Activated T-cell treated with anti-CD3 and anti-CD28 coated beads, Interleukin-2, amount 50 U/mL, for 72 hours (primary cell): Measurements from ENCODE around the gene WT1. TPM values are rescaled to one million over a fixed set of nuclear protein-coding genes. Genes with fewer than 3 reads are reported as not detected.
"Not testable (repeated sequence)": the region's sequence is repeated elsewhere in the genome, so short reads cannot be mapped to it uniquely, and the experiment has no call there.

Source experiments
- ATAC-seq, 2 donors: fragments of 150-1000 bp; cut with Tn5 transposase; replicated peaks in 1 of 2; 2 replicates each; pipeline ENCODE4 v1.10.0; 2021; ENCODE audit warnings: moderate library complexity in 2 of 2, mild to moderate bottlenecking in 1 of 2
- DNase-seq, 2 donors: peaks; one replicate each; pipeline ENCODE4 v3.0.0; 2021 to 2022; ENCODE audit warnings: mixed read lengths in 1 of 2
- H3K27ac Mint-ChIP-seq: one replicate; pipeline ENCODE4 v1.8.0; 2022; ENCODE audit warnings: mild to moderate bottlenecking, moderate library complexity, mixed read lengths
- H3K27me3 Mint-ChIP-seq: one replicate; pipeline ENCODE4 v1.8.0; 2022; ENCODE audit warnings: low read depth, mixed read lengths
- H3K36me3 Mint-ChIP-seq, 2 donors: one replicate each; pipeline ENCODE4 v1.8.0; 2022; ENCODE audit warnings: mixed read lengths in 2 of 2, mild to moderate bottlenecking in 1 of 2; ENCODE audit not compliant: insufficient read depth in 2 of 2
- H3K4me1 Mint-ChIP-seq: one replicate; pipeline ENCODE4 v1.8.0; 2022; ENCODE audit warnings: low read depth, mixed read lengths
- H3K4me3 Mint-ChIP-seq, 2 donors: one replicate each; pipeline ENCODE4 v1.8.0; 2022; ENCODE audit warnings: mild to moderate bottlenecking in 2 of 2, mixed read lengths in 2 of 2, moderate library complexity in 2 of 2
- H3K9me3 Mint-ChIP-seq, 2 donors: one replicate each; pipeline ENCODE4 v1.8.0; 2022; ENCODE audit warnings: mixed read lengths in 2 of 2
- total RNA-seq, 2 donors: library from RNA; stranded (reverse); gene quantifications; one replicate each; pipeline ENCODE4 v1.2.3, GENCODE V29; 2022

Gene WT1
- not detected for total RNA-seq

DNA sequence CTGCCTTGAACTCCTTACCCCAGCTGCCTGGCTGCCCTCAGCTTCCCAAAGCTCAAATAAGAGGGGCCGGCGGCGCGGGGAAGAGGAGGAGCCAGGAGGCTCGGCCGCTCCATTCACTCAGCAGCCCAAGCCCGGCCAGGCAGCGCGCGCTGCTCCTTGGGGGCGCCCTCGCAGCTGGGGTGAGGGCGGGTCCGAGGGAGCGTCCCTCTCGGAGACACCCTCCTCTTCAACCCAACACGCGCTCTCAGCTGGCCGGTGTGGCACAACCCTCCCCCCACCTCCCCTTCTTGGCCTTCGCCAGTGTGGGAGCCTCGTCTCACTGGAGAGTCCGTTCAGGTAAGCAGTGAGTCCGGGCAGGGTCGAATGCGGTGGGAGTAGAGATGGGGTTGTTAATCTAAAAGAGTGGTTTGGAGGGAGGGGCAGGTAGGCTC lies at the start of gene WT1:
Gene WT1 (minus strand): TSS at position 29 of the 431 bp plus-strand sequence.
- H3K9me3 Mint-ChIP-seq, result no peaks in the 10 kb centered on the region
- ATAC-seq (peak; percentile 18 to 31), DNase-seq (peak in 1 of 2 donors; percentile 6)
- peaks cover 47% of the 10 kb centered on the region for H3K4me1 Mint-ChIP-seq
- peaks cover 89% of the 10 kb centered on the region for H3K27me3 Mint-ChIP-seq
- H3K36me3 Mint-ChIP-seq, result no peaks in the 10 kb centered on the region
- H3K4me3 Mint-ChIP-seq, result peak within 1 kb of the TSS; percentile 77 to 83
- H3K27ac Mint-ChIP-seq, result no peak within 1 kb of the TSS

DNA sequence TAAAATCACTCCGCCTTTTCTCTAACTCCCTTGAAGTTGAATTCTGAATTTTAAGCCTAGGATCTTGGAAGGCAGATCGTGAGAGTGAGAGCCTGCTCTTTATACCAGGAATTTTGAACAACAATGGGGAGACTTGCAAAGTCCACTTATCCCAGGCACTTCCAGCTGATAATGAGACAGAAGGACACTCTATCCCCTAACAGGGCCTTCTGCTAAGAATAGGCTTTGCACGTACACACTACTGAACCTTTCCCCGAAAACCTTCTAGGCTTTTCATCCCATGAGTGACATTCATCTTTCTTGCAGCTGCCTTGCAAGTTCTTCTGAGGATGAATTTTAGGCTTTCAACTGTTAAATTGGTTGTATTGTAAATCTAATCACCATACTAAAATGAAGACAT lies 44.0 kb upstream of the WT1 start:
- no peak for ATAC-seq

DNA sequence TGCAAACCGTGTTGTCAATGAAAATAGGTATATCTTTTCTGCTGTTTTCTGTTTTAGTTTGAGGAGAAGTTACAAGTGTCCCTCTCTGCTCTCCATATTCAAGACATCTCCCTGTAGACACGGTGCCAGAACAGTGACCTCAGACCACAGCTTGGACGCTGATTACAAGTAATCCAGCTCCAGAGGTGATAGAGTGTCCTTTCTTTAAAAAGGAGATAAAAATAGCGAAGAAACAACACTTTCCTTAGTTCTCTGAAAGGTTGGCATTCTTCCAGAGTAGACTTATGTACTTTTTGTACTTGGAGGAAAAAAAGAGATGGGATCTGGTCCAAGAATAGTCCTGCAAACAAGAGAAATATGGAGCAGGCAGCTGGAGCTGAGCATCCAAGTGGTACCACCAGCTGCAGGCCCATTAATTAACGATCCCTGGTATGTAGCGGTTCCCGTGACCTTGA lies 43.0 kb upstream of the WT1 start:
- Mint-ChIP-seq H3K27me3 (no peaks in the 10 kb centered on the region), H3K27ac (no peak overlapping the region), H3K4me1 (no peaks in the 10 kb centered on the region), H3K36me3 (no peaks in the 10 kb centered on the region), H3K9me3 (no peaks in the 10 kb centered on the region), H3K4me3 (no peak overlapping the region)
- DNase-seq (no peak), ATAC-seq (no peak)

More for the DNA sequence above, 44.0 kb upstream of the WT1 start:
- no peaks in the 10 kb centered on the region for H3K9me3 Mint-ChIP-seq
- no peaks in the 10 kb centered on the region for H3K36me3 Mint-ChIP-seq
- no peak for DNase-seq
- H3K4me1 Mint-ChIP-seq, result no peaks in the 10 kb centered on the region
- H3K27ac Mint-ChIP-seq, result no peak overlapping the region
- no peak overlapping the region for H3K4me3 Mint-ChIP-seq
- H3K27me3 Mint-ChIP-seq, result no peaks in the 10 kb centered on the region

DNA sequence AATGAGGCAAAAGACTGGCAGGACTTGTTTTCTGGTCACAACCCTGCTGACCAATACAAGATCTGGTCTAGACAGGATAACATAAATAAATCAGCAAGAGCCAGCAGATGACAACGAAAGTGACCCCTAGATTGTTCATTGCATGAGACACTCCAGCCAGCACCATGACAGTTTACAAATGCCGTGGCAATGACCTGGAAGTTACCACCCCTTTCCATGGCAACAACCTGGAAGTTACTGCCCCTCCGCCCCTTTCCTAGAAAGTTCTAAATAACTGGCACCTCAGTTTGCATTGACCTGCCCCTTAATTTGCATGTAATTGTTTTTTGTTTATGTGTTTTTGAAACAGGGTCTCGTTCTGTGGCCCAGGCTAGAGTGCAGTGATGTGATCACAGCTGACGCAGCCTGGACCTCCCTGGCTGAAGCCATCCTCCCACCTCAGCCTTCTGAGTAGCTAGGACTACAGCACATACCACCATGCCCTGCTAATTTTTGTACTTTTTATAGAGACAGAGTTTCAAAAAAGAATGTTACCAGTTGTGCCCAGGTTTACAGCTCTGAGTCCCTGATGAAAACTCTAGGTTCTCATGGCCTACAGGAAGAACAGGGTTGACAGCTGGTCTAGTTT lies 38.1 kb upstream of the WT1 start:
- no peaks in the 10 kb centered on the region for H3K36me3 Mint-ChIP-seq
- no peak overlapping the region for H3K27ac Mint-ChIP-seq
- ATAC-seq (no peak), DNase-seq (no peak)
- H3K4me1 Mint-ChIP-seq, result no peaks in the 10 kb centered on the region
- no peaks in the 10 kb centered on the region for H3K9me3 Mint-ChIP-seq
- H3K4me3 Mint-ChIP-seq, result no peak overlapping the region
- H3K27me3 Mint-ChIP-seq, result no peaks in the 10 kb centered on the region

DNA sequence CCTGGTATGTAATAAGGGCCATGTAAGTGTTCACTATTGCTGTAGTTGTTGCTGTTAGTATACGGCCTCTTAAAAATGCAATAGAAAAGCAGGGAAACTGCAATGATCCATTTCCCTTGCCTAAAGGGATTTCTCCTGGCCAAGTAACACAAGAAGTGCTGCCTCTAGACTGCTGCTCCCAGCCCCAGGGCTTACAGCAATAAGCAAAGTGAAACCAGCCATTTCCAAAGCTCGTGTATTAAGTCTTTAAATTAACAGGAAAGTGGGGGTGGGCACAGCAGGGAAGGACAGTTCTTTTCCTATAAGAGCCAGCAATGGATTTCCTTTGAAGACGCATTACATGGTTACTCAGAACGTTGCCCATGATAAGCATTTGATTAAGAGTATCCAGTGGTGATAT lies 36.9 kb upstream of the WT1 start:
- Mint-ChIP-seq H3K27ac (no peak overlapping the region), H3K9me3 (no peaks in the 10 kb centered on the region), H3K4me3 (no peak overlapping the region), H3K36me3 (no peaks in the 10 kb centered on the region), H3K27me3 (no peaks in the 10 kb centered on the region), H3K4me1 (no peaks in the 10 kb centered on the region)
- DNase-seq (no peak), ATAC-seq (no peak)

DNA sequence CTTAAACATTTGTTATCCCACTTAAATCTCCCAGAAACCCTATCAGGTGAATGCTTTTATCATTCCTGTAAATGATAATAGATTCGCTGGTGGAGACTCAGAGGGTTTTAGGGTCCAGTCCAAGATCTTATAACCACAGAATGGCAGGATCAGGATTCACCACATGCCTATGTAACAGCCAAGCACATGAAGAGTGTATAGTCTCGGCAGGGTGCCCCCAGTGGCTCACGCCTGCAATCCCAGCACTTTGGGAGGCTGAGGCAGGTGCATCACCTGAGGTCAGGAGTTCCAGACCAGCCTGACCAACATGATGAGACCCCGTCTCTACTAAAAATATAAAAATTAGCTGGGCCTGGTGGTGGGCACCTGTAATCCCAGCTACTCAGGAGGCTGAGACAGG lies 36.2 kb upstream of the WT1 start:
- not testable (repeated sequence) for H3K27me3 Mint-ChIP-seq, H3K9me3 Mint-ChIP-seq, H3K4me1 Mint-ChIP-seq, DNase-seq, H3K36me3 Mint-ChIP-seq, ATAC-seq, H3K27ac Mint-ChIP-seq, H3K4me3 Mint-ChIP-seq

DNA sequence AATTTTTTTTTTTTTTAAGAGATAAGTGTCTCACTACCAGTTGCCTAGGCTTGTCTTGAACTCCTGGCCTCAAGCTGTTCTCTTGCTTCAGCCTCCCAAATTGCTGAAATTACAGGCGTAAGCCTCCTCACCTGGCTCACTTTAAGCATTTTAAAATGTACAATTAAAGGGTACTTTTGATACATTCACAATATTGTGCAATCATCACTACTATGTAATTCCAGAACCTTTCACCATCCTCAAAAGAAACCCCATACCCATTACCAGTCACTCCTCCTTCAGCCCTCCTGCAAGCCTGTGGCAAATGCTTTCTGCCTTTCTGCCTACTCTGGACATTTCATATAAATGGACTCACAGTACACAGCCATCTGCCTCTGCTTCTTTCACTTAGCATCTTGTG lies 34.5 kb upstream of the WT1 start:
- H3K36me3 Mint-ChIP-seq, result no peaks in the 10 kb centered on the region
- no peak overlapping the region for H3K27ac Mint-ChIP-seq
- DNase-seq, result no peak
- H3K4me3 Mint-ChIP-seq, result no peak overlapping the region
- no peaks in the 10 kb centered on the region for H3K9me3 Mint-ChIP-seq
- H3K27me3 Mint-ChIP-seq, result no peaks in the 10 kb centered on the region
- no peak for ATAC-seq
- no peaks in the 10 kb centered on the region for H3K4me1 Mint-ChIP-seq

DNA sequence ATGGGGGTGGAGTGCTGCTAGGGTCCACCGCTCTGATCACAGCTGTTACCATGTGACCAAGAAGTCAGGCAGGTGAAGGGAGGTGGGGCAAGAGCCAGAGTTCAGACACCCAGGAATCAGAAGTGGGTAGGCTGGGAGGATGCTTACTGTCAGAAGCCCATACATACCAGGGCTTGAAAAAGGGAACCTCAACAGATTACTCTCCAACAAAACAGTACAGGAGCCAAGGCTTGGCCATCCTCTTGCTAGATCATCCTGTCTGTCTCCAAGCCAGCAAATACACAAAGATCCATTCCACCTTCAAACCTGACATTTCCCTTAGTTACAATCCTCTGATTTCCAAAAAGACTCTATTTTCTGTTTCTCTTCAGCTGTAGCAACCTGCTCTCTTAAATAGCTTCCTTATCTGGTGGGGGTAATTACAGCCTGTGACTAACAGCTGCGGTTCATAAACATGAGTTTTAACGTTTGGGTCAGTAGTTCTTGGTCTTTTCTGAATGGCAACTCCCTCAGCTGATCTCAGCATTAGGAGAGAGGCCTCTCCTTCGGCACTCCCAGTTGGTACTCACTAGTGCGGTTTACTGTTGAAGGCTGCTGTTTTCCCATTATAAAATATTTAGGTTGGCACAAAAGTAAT lies 31.1 kb upstream of the WT1 start:
- H3K9me3 Mint-ChIP-seq, result no peaks in the 10 kb centered on the region
- no peaks in the 10 kb centered on the region for H3K4me1 Mint-ChIP-seq
- H3K36me3 Mint-ChIP-seq, result no peaks in the 10 kb centered on the region
- DNase-seq (no peak), ATAC-seq (no peak)
- no peak overlapping the region for H3K27ac Mint-ChIP-seq
- no peak overlapping the region for H3K4me3 Mint-ChIP-seq
- H3K27me3 Mint-ChIP-seq, result no peaks in the 10 kb centered on the region

DNA sequence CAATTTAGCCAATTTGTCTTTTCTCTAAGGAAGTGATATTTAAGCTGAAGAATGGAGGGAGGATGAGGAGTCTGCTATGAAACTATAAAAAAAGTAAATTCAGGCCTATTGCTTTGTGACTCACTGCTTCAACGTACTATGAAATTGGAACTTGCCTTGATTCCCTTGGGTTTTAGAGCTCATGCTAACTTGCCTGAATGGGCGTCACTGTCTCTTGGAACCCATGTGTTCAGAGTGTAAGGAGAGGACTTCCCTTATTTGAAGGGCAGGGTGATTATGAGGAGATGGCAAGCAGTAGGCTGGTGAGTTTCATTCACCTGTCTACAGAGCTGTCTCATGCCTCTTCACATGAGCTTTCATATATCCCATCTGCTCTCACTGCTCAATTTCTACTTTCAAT lies 28.7 kb upstream of the WT1 start:
- H3K36me3 Mint-ChIP-seq, result no peaks in the 10 kb centered on the region
- no peaks in the 10 kb centered on the region for H3K9me3 Mint-ChIP-seq
- no peaks in the 10 kb centered on the region for H3K4me1 Mint-ChIP-seq
- ATAC-seq (no peak), DNase-seq (no peak)
- H3K27me3 Mint-ChIP-seq, result no peaks in the 10 kb centered on the region
- H3K27ac Mint-ChIP-seq, result no peak overlapping the region
- H3K4me3 Mint-ChIP-seq, result no peak overlapping the region

DNA sequence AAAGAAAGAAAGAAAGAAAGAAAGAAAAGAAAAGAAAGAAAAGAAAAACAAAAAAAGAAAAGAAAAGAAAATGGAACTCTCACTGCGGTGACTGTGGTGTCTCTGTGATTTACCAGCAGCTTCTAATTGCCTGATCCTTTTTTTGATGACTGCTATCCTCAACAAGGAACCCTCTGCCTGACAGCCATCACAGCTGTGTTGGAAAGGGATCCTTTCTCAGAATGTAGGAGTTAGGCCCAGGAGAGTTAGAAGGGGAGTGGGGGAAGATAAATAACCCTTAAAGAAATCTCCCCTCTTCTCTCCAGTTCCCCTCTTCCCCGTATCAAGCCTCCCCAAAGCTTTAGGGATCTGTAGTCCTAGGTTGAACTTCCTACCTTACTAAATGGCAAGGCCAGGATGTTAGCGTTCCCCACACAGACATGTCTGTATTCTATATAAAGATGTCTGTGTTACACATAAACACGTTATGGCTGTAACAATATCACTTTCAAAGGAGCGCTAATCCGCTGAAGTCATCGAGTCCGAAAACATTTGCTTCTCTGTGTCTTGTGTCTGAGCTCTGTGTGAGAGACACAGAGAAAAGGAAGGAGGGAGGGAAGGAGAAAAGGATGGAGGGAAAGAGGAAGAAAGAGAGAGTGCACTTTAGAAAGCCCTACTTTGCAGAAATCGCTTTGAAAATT lies 26.8 kb upstream of the WT1 start:
- Mint-ChIP-seq H3K36me3 (no peaks in the 10 kb centered on the region), H3K4me1 (no peaks in the 10 kb centered on the region), H3K27me3 (no peaks in the 10 kb centered on the region), H3K9me3 (no peaks in the 10 kb centered on the region), H3K27ac (no peak overlapping the region), H3K4me3 (no peak overlapping the region)
- ATAC-seq (no peak), DNase-seq (no peak)

DNA sequence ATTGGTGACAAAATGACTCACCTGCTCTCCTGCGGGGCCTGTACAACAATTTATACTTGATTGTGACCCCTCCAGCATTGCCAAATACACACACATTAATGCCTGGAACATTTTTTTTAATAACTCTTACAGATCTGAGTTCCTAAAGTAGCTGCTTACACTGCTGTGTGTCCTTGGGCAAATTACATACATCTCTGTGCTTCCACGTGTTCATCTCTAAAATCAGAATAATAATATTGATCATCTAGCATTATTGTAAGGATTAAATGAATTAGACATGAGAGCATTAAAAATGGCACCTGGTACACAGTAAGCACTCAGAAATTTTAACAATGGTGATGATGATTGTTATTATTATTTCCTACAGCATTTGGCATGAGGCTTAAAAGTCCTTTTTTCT lies 21.5 kb upstream of the WT1 start:
- ATAC-seq (no peak), DNase-seq (no peak)
- peaks cover 4% of the 10 kb centered on the region for H3K27me3 Mint-ChIP-seq
- no peaks in the 10 kb centered on the region for H3K4me1 Mint-ChIP-seq
- H3K36me3 Mint-ChIP-seq, result no peaks in the 10 kb centered on the region
- H3K4me3 Mint-ChIP-seq, result no peak overlapping the region
- H3K27ac Mint-ChIP-seq, result no peak overlapping the region
- no peaks in the 10 kb centered on the region for H3K9me3 Mint-ChIP-seq

DNA sequence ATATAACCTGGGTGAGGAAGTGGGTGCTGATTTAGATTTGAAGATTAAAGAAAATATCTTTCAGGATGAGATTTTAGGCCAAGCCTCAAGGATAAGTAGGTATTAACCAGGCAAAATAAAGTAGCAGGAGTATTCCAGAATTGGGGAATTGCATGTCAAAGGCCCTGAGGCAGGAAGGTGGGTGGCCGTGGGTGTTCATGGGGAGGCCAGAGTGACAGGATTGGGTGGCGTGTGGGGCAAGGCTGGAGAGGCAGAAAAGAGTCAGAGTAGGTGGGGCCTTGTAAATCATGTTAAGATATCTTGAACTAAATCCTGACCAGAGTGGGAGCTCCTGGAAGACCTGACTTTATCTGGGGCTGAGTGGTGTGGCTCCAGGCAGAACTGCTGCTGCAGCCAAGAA lies 19.7 kb upstream of the WT1 start:
- Mint-ChIP-seq H3K9me3 (no peaks in the 10 kb centered on the region), H3K4me3 (no peak overlapping the region), H3K36me3 (no peaks in the 10 kb centered on the region), H3K27me3 (peaks cover 14% of the 10 kb centered on the region), H3K27ac (no peak overlapping the region), H3K4me1 (no peaks in the 10 kb centered on the region)
- no peak for DNase-seq
- no peak for ATAC-seq

DNA sequence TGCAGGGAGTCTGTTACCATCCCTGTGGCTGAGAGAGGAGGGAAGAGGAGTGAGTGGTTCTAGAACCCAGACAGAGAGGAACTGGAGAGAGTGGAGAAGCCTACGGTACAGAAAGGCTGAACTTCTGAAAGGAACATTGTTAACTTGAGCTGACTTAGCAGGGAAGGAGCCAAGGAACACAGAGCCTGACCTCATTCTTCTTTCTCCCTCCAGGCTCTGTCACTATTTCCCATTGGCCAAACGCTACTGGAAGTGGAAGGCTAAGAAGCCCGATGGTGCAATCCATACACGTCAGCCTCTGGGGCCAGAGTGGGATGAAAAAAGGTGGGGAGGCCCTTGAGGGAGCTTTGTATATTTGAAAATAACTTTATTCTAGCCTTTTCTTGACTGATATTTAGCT lies 16.5 kb upstream of the WT1 start:
- ATAC-seq (no peak), DNase-seq (no peak)
- Mint-ChIP-seq H3K9me3 (no peaks in the 10 kb centered on the region), H3K36me3 (no peaks in the 10 kb centered on the region), H3K4me3 (no peak overlapping the region), H3K27ac (no peak overlapping the region), H3K4me1 (no peaks in the 10 kb centered on the region), H3K27me3 (peaks cover 16% of the 10 kb centered on the region)
